ENCODE data around the gene SLC8B1. TPM values are rescaled to one million over a fixed set of nuclear protein-coding genes. Genes with fewer than 3 reads are reported as not detected.

The SLC8B1 gene
- total and polyA plus RNA-seq, 2 of the 4 experiments (the other 2 are of a cell fraction) = 4.1 to 10.2 TPM

DNA sequence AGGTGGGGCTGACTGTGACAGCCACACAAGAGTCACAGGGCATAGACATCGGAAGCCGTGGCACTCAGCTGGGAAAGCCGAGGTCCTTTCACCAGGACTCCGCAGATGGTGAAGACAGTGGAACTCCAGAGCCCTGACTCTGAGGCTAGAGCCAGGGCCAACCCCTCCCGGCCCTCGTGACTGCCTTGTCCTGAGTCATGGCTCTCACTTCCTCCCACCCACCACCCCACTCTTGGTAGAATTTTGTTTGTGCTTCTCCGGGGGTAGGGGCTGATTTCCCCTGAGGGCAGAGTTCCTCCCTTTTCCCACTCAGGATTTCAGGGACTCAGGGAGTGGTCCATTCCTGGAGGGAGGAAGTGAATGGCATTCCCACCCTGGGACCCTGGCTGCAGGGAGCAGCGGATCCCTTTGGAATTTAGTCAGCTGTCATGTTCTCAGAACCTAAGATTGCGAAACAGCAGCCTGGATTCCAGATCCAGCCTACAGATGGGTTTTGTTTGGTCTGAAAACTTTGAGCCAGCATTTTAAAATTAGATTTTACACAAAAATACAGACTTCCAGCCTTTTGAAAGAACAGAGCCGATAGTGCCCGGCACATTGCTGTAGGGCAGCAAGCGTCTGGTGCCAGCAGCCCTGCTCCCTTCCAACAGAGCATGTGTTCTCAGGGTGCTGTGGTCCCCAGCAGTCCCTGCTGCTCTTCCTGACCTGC lies 62.9 kb downstream of the SLC8B1 start:
- Histone ChIP-seq H3K14ac (replicated peaks; ENCODE audit: low read depth, low read length) (peak overlapping the region; percentile 90), H3K4ac (ENCODE audit: low read depth, low read length) (peak overlapping the region; percentile 95), H3K4me2 (ENCODE audit: low read depth, low read length) (peak overlapping the region; percentile 77), H3K18ac (ENCODE audit: low read depth, low read length) (peak overlapping the region; percentile 70), H3K4me3 (ENCODE audit: insufficient read depth, low read depth, low read length) (no peak overlapping the region), H2AK5ac (ENCODE audit: low read depth, low read length) (peak overlapping the region; percentile 89), H3K56ac (ENCODE audit: extremely low read depth, insufficient read depth, low read length) (peak overlapping the region; percentile 75), H3K36me3 (ENCODE audit: control insufficient read depth, insufficient read depth, low read length) (peaks cover 5% of the 10 kb centered on the region; the same call in 1 of the 2 replicates), H4K5ac (ENCODE audit: low read depth, low read length) (peak overlapping the region; percentile 41; the same call in 1 of the 2 replicates), H2AFZ (replicated peaks; ENCODE audit: low read length, poor library complexity) (peak overlapping the region; percentile 96), H3K4me1 (ENCODE audit: control insufficient read depth, insufficient read depth, low read length) (peaks cover 14% of the 10 kb centered on the region), H3K9me3 (ENCODE audit: control insufficient read depth, insufficient read depth, low read length) (no peaks in the 10 kb centered on the region), H2BK15ac (ENCODE audit: low read depth, low read length) (peak overlapping the region; percentile 67; the same call in 2 of the 3 replicates), H4K20me1 (ENCODE audit: insufficient read depth, low read length) (no peaks in the 10 kb centered on the region), H3K23ac (ENCODE audit: low read depth, low read length) (peak overlapping the region; percentile 94), H2BK5ac (ENCODE audit: low read depth, low read length, poor library complexity, severe bottlenecking) (peak overlapping the region; percentile 59), H3K79me1 (ENCODE audit: low read depth in 1 of 2, low read length in 2 of 2) (no peaks in the 10 kb centered on the region), H2BK120ac (ENCODE audit: low read depth, low read length) (peak overlapping the region; percentile 98), H3K27ac (ENCODE audit: insufficient read depth, low read length) (peak overlapping the region; percentile 70), H2BK20ac (ENCODE audit: low read depth, low read length) (peak overlapping the region; percentile 99), H2AK9ac (replicated peaks; ENCODE audit: low read depth, low read length, poor library complexity) (peak overlapping the region; percentile 97), H3K9ac (ENCODE audit: low read depth, low read length) (peak overlapping the region; percentile 25; the same call in 1 of the 2 replicates), H4K91ac (ENCODE audit: insufficient read depth, low read depth, low read length) (peak overlapping the region; percentile 86), H3K27me3 (ENCODE audit: control insufficient read depth, insufficient read depth, low read length) (no peaks in the 10 kb centered on the region), H4K8ac (ENCODE audit: low read depth in 2 of 2, low read length in 2 of 2) (peak overlapping the region; percentile 6 to 94), H3K9me1 (ENCODE audit: insufficient read depth, low read length) (peaks cover 28% of the 10 kb centered on the region)
- CTCF ChIA-PET = interaction anchor here (0.7 to 1.7 kb wide), 2 partner anchors 15 to 50 kb away, joined by 3 to 5 read pairs; no protein-coding TSS in a partner anchor
- TF ChIP-seq, protein P1, sequence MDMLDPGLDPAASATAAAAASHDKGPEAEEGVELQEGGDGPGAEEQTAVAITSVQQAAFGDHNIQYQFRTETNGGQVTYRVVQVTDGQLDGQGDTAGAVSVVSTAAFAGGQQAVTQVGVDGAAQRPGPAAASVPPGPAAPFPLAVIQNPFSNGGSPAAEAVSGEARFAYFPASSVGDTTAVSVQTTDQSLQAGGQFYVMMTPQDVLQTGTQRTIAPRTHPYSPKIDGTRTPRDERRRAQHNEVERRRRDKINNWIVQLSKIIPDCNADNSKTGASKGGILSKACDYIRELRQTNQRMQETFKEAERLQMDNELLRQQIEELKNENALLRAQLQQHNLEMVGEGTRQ (IDR thresholded peaks at IDR 0.05; ENCODE audit: low read depth, low read length) = peak; percentile 86
- TF ChIP-seq POLR2A (IDR thresholded peaks at IDR 0.05; ENCODE audit: low read depth, low read length) = no peak
- TF ChIP-seq CEBPB (IDR thresholded peaks at IDR 0.05; ENCODE audit: low read depth, low read length) = peak; percentile 99
- TF ChIP-seq NFE2L2 (IDR thresholded peaks at IDR 0.05; ENCODE audit: low read depth, low read length) = peak; percentile 13; the same call in 1 of the 2 replicates
- peak; percentile 18; the same call in 1 of the 2 replicates for TF ChIP-seq FOS (IDR thresholded peaks at IDR 0.05; ENCODE audit: low read depth, low read length)
- TF ChIP-seq, protein P2, sequence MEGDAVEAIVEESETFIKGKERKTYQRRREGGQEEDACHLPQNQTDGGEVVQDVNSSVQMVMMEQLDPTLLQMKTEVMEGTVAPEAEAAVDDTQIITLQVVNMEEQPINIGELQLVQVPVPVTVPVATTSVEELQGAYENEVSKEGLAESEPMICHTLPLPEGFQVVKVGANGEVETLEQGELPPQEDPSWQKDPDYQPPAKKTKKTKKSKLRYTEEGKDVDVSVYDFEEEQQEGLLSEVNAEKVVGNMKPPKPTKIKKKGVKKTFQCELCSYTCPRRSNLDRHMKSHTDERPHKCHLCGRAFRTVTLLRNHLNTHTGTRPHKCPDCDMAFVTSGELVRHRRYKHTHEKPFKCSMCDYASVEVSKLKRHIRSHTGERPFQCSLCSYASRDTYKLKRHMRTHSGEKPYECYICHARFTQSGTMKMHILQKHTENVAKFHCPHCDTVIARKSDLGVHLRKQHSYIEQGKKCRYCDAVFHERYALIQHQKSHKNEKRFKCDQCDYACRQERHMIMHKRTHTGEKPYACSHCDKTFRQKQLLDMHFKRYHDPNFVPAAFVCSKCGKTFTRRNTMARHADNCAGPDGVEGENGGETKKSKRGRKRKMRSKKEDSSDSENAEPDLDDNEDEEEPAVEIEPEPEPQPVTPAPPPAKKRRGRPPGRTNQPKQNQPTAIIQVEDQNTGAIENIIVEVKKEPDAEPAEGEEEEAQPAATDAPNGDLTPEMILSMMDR (conservative IDR thresholded peaks at IDR 0.05; ENCODE audit: low read depth, low read length) = no peak
- in situ Hi-C loops (cut with MboI; ENCODE audit: low sequenced_read_pairs) (no loop called here), intact Hi-C loops (cut with micrococcal nuclease) (no loop called here), dilution Hi-C loops (cut with HindIII; ENCODE audit: low sequenced_read_pairs, unreplicated experiment) (no loop called here)
- WGBS, 2 experiments (ENCODE audit: extremely low coverage in 2 of 2, insufficient read length in 1 of 2) = 51% methylated on average over 7 of the region's 12 CpGs; no CpG with 5 or more reads in 1 of the 2 experiments
- ATAC-seq (ENCODE audit: low read depth) (peak; percentile 96), DNase-seq (peak; percentile 83)
- POLR2A ChIA-PET (ENCODE audit: unreplicated experiment) = no interaction called here
- no TSS peak for BruUV-seq (replicated peaks)

Data from IMR-90 (cell line).